Stimulated activated CD4-positive, alpha-beta T cell treated with anti-CD3 and anti-CD28 coated beads, TNF-alpha, amount 100 ng/mL, for 1 hour (primary cell): Measurements from ENCODE around the gene PRKCQ.

ENCODE experiments used
- DNase-seq, 3 donors: peaks; one replicate each; pipeline ENCODE4 v3.0.0-alpha.2; 2020; ENCODE audit warnings: low read depth in 3 of 3, low spot score in 1 of 3

The PRKCQ gene

DNA sequence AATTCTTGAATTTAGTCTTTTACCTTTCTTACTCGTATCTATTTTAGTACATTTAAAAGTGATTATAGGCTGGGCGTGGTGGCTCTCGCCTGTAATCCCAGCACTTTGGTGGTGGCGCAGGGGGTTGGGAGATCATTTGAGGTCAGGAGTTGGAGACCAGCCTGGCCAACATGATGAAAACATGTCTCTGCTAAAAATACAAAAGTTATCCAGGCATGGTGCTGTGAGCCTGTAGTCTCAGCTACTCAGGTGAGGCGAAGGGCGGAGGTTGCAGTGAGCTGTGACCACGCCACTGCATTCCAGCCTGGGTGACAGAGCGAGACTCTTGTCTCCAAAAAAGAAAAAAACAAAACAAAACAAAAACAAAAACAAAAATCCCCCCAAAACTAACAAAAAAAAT lies 12.2 kb downstream of the PRKCQ start:
- DNase-seq = no peak

DNA sequence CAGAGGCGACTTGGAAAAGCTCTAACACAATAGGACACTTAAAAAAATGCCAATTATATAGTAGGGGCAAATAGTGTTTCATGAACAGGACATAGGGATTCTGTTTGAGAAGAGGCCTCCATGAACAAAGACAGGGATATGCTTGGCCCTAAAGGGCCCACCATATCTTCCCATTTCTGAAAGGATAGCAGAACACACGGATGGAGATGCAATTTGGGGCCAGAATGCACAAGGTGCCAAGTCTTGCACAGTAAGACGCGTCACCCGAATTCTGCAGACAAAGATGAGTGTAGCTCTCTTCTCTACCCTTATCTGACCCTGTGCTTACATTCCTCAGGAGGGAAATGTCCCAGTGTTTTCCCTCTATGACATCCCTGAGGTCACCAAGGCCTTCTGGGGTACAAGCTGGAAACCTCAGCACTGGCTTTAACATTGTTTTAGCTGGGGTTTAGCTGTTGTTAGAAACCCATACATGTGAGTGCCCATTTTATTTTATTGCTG lies 12.8 kb downstream of the PRKCQ start:
- DNase-seq = no peak

DNA sequence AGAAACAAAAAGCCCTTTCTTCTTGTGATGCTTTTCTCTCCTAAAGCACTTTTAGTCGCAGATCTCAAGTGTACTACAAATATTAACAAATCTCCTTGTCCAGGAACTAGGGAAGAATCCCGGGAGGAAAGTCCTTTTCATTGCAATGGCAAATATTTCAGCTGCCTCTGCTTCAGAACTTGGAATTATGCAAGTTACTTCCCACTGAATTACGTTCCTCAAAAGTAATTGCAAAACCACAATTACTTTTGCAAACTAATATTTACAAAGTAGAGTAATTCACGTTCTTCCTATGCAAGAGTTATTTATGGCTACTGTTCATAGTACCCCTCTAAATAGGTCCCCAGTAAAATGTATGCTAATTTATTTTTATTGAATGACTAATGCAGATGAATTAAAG lies 14.5 kb downstream of the PRKCQ start:
- DNase-seq = no peak

DNA sequence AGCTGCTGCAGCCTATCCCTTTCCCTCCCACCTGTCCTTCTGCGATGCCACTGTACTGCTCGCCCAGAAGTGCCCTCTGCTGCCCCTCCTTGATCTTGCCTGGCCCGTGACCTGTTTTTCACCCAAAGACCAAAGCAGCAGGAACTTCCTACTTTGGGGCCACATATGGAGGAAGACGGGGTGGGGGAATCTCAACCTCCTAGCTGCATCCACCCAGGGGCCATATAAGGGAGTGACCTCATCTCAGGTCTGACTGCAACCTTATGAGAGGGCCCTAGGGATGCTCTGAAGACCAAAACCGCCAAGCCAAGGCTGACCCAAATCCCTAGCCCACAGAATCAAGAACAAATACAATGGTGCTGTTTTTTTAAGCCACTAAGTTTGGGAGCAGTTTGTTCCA lies 15.7 kb downstream of the PRKCQ start:
- no peak for DNase-seq

DNA sequence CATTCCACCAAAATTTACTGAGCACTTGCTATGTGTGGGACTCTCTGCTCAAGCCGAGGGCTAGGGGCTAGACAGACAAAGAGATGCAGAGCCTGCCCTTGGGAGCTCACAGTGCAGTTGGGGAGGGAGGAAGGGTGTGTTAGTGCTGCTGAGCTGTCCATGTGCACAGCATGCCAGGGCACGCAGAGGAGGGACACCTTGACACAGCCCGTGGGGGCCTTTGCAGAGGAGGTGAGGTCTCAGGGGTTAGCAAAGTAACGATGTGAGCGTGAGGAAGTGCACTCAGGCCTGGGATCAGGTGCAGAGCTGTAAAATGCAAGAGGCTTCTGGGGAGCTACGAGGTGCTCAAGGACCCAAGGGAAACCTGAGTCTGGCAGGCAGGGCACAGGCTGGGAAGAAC lies 16.3 kb downstream of the PRKCQ start:
- DNase-seq = no peak

DNA sequence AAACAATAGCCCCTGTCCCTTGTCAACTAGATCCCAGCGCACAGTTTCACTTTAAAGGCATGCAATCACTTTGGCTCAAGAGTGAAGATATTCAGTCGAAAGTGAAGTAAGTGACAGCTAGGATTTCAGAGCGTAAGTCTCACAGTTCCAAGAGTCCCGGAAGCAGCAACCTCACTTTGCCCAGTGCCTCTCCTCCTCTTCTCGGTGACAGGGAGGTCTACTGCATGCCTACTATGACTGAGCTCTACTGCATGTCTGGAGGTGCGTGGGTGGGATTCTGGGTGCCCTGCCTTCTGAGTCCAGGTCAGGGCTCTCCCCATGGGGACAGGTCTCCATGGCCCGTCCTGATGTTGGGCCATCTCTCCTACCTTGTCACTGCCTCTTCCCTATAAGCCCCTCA lies 17.0 kb downstream of the PRKCQ start:
- no peak for DNase-seq

DNA sequence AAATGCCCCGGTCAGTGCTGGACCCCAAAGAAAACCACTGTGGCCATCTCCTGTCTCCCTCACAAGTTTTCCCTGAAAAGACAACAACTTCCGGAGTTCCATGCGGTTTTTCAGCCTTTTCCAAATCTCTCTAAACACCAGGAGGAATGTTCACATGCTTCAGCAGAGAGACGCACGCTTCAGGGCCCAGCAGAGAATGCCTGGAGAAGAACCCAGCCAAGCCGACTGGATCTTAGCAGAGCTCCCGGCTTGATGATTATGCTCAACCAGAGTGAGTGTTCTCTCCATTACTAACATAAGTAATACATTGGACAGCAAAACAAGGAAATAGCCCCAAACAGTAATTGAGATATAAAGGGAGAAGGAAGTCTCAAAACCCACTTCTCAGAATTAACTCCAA lies 17.9 kb downstream of the PRKCQ start:
- DNase-seq = no peak

DNA sequence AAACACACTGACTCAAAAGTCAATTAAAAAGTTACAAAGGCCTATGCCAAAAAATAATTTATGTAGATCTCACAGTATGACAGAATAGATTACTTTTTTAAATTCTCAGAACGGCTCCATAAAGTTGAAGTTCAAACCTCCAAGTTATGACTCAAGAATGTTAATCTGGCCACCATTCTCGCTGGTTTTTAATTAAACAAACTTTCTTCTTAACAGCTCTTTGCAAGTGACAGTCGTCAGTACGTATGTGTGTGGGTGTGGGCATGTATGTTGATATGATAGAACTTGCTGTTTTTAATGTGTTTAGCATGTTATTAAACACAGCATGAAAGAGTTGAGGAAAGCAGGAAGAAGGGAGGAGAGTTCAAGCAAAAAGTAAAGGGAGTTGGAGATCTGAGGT lies 18.5 kb downstream of the PRKCQ start:
- DNase-seq = no peak

DNA sequence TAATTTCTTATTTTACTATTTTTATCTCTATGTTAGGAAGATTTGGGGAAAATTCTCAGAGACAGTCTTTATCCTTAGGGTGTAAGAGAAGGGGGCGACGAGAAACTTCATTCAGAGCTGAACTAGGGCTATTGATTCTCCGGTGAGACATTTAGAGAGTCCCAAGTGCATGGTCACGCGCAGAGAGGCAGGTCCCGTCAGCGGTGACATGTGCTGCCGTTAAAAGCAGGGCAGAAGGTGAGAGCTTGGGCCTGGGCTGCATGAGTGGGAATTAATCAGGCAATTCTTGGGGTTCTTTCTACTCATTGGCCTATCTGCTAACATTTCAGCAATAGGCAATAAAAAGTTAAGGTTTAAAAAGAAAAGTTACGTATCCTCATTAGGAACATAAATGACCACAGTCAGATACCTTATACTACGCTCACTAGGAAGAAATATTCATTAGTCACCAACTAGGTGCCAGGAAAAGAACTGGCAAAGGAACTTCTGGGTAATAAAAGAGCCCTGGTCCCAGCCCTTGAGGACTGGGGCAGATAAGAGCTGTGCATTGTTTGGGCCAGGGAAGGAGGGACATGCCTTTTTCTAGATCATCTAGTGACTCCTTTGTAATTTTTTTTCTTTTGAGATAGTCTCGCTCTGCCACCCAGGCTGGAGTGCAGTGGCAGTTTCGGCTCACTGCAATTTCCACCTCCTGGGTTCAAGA lies 21.2 kb downstream of the PRKCQ start:
- DNase-seq = no peak

DNA sequence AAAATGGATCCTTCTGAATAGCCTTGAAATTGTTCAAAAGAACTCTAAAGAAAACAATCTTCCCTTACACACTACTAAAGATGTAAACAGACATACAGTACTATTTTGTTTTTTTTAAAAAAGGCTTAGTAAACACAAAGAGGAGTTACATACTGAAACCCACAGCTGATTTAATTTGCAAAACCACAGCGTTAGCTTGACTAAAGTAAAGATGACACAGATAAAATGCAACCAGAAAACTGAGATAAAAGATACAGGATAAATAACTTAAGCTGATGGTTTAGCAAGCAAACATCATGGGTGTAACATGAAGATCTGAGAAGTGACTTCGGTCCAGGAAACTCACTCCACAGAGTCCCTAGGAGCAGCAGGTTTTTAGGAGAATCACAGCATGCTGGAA lies 21.8 kb downstream of the PRKCQ start:
- no peak for DNase-seq

DNA sequence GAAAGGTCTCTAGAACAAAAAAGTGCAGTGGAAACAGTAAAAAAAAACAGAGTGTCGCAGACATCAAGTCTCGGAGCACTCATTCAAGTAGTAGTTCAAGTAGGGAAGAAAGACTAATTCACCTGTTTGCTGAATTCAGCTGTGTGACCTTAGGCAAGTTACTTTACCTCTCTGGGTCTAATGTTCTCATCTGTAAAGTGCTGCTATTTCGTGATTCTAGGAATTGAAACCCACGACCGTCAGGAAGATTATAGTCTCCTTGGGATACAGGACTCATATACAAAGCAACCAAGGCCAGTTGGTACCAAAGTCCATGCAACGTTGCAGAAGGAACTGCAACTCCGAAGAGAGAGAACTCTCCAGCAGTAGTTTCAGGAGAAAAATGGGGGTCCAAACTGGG lies 26.1 kb downstream of the PRKCQ start:
- DNase-seq = no peak

DNA sequence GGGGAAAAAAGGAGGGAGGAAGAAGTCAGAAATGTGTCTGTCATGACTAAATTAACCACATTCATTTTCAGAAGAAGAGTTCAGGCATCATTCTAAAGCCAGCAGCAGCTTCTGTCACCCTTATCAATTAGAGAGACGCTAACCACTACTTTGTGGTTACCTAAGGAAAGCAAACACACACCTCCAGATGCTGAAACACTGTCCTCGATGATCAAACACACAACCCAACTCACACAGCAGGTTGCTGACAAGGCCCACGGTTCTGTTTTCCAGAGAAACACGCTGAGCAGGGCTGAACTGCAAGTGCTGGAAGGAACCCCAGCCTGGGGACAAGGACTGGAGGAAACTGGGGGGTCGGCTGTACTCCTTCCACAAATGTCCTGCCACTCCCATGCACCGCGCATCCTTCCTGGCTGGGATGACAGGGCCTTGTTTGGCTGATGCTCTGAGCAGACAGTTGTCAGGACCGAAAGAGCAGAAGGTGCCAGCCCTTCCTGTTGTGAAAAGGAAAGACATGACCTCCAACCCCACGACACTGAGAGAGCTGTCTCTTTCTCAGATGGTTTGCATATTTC lies 36.6 kb downstream of the PRKCQ start:
- DNase-seq = peak in 1 of 3 donors; percentile 31

DNA sequence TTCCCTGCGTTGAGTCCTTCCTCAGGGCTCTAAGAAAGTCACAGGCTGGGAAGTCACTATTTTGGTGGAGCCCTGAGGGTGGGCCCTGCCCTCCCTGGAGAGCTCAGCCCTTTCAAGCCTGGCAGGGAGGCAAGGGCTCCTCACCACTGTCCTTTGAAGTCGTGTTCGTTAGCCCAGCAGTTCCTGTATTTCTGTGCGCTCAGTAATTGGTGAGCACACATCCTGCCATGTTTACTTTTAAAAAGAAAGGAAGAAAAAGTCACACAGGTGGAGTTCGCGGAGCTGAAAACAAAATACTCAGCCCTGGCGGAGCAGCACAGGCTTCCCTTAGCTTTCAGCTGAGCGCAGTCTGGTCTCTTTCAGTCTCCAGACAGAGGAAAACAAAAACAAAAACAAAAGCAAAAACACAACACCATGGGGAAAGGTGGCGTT lies 37.1 kb downstream of the PRKCQ start:
- DNase-seq = no peak

DNA sequence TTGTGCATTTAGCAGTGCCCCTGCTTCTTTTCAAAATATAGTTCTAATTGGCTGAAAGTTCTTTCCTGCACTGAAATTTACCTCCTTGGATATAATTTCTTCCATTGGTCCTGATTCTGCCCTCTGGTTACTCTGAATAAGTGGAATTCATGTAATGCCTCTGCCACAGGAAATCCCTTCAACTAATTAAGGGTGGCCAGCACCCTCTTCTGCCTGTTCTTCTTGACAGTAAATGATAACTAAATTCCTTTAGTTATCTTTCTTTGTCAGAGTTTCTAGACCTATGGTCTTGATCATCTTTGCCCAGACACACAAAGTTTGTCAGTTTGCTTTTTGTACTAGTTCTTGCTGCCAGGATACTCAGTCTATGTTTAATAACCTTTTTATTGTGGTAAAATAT lies 40.2 kb downstream of the PRKCQ start:
- DNase-seq = no peak

DNA sequence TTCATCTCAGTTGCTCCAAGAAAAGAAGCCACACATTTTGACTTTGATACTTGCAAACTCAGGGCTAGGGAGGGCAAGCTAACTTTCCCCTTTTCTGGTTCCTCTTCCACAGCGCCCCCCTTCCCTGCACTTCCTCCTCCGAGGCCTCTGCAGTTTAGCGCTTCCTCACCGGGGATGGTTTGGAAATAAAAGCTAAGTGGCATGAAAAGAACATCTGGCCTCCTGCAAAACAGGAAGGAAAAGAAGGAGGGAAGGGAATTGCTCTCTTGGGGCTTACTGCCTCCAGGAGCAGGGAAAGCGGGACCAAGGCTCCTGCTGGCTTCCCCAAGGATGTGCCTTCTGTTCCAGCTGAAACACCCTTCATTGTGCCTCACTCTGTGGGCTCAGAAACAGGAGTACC lies 42.3 kb downstream of the PRKCQ start:
- DNase-seq = no peak

DNA sequence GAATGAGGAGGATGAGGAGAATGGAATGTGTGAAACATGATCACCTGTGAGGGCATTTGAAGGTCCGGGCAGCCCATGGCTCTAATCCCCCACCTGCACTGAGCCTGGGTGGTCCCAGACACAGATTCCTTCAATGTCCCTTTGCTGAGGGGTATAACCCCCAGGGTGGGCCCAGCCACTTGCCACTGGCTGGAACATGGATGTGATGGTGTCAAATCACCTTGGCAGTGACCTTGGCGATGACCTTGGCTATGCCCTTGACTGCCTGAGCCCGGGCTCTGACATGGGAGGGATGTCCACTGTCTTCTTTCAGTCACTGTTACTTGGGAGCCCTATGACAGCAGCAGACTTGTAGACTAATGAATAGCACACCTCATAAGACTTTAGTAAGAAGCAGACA lies 44.0 kb downstream of the PRKCQ start:
- DNase-seq = no peak

DNA sequence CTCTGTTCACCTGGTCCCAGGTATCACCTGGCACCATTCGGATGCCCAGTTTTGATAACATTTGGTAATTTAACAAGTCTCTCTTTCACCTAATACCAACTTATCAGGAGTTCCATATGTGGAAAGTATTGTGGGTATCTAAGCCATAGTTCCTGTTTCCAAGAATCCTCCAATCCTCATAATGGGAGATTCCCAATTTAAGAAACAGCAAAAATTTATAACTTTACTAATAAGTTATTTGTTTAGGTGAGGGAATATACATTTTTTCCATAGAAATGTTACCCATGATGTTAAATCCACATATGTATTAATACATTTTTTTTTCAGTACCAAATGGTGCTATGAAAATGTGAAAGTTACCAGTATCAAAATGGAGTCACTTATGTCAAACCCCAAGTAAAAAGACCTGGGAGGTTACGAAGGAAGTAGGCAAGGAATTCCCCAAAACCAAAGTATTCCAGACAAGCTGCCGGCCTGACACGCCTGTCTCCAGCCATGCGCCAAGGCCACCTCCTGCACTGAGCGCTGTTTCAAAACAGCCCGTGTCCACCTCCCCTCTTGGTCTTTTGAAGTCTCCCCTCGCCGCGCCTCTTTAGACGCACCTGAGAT lies 44.8 kb downstream of the PRKCQ start:
- no peak for DNase-seq

DNA sequence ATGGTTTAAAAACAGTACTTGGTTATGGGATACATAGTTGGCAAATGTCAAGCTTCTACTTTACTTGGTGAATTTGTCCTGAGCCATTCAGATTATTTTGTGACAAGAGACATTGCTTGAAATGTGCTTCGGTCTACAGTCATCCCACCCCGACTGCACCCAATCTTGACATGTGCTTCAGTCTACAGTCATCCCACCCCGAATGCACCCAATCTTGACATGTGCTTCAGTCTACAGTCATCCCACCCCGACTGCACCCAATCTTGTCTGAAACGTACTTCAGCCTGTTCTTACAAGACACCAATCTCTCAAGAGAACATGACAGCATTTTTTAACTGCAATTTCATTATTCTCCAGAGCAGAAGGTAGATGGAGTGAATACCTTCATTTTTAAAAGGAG lies 47.8 kb downstream of the PRKCQ start:
- DNase-seq = no peak

DNA sequence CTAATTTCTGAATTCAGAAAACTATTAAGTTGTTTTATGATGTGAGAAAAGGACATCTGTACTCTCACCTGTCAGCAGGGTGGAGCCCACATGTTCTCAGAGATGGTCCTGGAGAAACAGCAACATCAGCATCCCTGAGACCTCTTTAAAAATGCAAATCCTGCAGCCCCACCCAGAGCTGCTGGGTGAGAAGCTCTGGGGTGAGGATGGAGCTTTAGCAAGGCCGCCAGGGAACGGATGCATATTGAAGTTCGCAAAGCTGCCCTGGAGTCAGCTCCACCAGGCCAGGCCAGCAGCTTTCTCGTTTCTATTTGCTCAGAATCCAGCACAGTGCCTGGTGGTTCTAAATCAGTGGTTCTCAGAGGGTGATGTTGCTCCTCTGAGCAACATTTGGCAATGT lies 49.1 kb downstream of the PRKCQ start:
- DNase-seq = no peak

DNA sequence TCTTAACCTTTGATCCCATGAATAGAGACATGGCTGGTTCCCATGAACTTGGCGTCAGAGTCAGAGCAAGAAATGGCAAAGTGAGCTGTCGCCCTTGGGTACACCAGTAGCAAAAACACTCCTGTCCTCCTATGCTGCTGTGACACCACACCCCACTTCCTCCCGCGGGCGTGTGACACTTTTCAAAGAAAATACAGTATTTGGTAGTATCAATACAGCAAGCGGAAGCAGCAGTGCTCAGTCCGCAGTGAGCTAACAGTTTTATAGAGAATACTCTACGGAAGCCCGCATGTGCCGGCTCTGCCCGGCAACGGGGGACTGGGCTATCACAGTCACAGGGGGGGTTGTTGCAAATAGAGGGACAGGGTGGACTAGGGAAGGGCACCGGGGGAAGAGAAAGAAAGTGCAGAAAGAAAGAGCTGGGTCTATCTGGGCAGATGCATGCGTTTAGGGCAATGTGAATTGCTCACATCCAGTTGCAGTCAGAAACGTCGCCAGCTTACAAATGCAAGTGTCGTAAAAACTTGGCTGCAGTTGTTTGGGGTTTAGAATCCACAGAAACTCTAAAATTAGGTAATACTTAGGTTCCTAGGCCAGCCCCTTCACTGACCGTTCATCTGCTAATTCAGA lies 49.8 kb downstream of the PRKCQ start:
- DNase-seq = peak in 2 of 3 donors; percentile 42 to 47

DNA sequence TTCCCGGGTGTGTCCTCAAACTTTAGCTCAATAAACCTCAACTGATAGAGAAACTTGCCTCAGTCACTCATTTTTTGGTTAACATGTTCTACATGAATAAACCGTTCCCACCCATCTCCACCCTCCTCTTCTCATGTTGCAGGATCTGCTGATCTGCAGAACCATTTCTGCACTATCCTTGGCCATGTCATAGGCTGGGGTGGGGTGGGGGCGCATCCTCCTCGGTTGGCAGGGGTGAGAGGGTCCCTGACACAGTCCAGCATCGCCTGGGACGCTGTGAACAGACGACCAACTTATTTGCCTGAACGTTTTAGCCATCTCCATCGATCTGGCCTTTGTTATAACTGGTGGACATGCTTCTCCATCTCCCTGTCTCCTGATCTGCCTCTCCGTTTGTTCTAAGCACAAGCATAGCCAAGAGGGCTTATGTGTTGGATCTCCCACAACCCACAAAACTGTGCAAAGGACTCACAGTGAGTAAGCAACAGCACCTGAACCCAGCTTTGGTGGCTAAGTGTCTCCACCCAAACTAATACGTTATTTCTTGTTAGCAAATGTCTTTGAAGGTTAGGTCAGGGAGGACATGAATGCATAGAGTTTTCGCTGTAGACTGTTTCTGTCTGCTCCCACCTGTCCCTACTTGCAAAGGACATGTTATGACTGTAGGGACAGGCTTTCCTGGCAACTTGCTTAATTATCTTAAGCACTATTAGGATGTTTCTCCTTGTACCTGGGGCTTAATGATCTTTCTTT lies 51.7 kb downstream of the PRKCQ start:
- DNase-seq = no peak
